ENCODE results near the gene FAM222A.

The FAM222A gene

DNA sequence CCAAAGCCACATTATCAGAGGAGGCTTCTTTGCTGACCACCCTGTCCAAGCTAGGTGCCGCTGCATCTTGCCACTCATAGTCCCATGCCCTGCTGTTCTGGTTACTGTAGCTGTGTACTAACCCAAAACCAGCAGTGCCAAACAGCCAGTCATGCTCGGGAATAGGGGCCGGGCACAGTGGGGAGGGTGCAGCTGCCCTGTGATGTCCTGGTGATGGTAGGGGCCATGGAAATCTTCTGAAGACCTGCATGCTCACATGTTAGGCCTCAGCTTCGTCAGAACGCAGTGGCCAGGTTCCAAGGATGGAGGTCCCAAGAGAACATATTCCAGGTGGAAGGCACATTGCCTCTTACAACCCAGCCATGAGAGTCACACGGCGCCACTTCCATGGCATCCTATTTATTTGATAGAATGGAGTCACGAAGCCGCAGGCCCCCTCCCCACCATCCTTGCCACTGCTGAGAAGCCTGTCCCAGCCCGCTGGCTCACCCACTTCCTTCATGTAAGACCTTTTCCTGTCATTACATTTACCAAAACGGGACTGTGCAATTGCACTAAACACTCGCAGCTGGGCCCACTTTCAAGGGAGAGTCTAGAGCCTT, 48.5 kb downstream of the FAM222A start:
- DNase-seq = no peak

DNA sequence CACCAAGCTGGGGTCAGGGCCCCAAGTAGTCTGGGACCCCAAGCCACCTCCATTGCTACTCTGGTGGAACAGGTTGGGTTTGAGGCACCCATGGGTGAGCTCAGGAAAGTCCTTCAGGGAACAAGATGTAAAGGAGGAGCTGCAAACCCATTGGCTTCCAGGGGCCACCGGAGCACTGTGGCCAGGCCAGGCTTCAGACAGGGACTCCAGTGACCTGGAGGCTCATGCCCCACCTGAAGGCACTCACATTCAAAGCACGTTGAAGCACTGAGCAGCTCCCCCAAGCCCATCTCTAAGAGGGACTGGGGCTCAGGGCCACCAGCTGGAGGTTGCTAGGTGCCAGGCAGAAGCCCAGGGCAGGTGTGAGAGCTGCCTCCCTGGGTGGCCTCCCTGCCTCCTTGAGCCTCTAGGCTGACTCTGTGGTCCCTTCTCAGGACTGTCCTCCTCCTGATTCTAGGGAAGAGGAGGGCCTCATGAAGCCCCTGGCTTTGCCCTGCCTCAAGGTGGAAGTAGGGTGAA, 49.1 kb downstream of the FAM222A start:
- no peak for DNase-seq

DNA sequence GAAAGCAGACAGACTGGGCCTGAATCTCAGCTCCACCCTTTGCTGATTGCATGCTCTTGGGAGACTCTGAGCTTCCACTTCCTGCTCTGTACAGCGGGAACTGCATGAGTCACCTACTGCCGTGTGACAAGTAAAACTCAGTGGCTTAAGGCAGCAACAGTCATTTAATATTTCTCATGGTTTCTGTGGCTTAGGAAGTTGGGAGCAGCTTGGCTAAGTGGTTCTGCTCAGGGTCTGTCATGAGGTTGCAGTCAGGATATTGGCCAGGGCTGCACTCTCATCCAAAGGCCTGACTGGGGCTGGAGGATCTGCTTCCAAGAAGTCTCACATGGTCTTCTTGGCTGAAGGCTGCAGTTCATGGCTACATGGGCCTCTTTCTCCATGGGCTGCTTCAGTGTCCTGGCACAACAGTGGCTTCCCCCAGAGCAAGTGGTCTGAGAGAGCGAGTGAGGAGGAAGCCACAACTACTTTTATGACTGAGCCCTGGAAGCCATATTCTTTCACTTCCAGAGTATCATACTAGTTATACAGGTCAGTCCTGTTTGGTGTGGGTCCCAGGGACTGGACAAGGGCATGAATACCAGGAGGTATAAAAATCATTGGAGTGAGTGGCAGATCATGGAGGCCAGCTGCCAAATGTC, 49.7 kb downstream of the FAM222A start:
- DNase-seq = peak in 1 of 2 donors; percentile 22

DNA sequence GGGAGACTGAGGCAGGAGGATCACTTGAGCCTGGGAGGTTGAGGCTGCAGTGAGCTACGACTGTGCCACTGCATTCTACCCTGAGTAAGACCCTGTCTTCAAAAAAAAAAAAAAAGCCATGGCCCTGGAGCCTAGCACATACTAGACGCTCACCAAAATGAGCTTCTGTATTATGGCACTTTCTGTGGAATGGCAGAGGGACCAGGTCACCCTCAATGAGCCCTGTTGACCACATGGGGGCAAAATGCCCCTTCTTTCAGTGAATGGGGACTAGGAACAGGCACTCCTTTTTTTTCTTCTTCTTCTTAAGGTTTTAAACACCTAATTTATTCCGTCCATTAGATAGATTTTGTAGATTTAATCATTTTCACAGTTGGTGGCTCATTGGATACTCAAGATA, 50.5 kb downstream of the FAM222A start:
- DNase-seq = no peak

DNA sequence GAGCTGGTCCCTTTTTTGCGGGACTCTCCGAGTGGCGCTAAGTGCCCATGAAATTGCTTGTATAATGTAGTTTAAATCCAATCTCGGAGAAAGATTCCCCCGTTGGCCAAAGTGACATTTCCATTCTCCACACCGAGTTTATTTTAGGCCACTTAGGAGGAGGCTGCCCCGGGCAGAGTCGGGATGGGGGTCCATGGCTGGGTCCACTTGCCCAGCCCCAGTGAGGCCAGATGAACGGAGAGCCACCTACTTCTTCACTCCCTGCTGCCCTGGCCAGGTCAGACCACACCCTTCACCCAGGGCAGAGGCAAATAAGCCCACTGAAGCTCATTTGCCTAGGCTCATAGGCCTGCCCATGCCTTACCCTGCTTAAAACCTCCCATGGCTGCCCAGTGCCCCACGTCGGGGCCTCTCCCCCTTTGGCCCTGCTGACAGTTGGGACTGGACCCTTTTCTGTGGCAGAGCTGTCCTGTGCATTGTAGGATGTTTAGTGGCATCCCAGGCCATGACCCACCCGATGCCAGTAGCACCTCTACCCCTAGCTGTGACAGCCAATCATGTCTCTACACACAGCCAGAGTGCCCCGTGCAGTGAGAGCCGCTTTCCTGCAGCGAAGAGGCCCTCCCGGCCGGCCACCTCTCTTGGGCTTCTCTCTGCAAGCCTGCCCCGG, 51.3 kb downstream of the FAM222A start:
- DNase-seq = no peak

DNA sequence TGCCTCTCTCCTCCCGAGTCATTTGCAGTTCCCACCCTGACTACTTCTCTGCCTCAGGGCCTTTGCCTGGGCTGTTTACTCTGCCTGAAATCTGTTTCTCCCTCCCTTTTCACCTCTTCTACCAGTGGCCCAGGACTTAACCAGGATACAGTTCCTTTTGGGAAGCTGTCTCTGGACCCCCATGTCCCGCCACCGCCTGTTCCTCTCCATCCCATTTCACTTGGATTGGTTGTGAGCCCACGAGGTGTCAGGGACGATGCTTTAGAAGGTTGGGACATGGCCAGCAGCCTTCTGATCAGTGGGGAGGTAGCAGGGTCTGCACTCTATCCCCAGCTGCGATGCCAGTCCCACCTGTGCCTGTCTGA, 51.8 kb downstream of the FAM222A start:
- no peak for DNase-seq

DNA sequence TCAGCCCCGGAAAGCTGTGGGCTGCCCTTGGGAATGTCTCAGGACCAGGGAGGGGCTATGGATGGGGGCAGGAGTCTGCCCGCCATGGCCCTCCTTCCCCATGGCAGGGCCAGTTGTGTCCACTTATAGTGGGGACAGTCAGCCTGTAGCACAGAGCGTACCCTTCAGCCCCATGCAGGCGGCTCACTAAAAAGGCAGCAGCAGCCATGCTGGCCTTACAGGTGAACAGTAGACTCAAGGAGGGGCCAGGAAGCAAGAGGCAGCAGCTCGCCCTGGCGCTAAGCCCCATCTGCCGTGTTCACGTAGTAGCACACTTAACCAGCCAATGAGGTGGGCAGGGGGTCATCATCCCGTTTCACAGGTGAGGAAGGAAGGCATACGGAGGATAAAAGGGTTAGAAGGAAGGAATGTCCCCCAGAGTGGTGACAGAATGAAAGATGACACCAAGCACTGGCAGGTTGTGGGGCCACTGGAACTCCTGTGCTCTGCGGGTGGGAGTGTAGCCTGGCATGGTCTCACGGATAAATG, 52.7 kb downstream of the FAM222A start:
- DNase-seq = no peak

DNA sequence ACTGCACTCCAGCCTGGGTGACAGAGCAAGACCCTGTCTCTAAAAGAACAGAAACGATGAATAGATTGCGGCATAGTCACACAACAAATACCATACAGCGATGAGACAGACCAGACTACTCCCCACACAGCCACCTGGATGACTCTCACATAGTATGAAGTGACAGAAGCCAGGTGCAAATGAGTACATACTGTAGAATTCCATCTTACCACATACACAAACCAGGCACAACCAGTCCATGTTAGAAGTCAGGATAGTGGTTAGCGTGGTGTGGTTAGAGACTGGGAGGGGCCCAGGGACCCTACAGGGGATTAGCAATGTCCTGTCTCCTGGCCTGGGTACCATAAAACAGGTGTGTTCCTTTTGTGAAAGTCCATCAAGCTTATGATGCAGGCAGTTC, 53.8 kb downstream of the FAM222A start:
- DNase-seq = no peak

DNA sequence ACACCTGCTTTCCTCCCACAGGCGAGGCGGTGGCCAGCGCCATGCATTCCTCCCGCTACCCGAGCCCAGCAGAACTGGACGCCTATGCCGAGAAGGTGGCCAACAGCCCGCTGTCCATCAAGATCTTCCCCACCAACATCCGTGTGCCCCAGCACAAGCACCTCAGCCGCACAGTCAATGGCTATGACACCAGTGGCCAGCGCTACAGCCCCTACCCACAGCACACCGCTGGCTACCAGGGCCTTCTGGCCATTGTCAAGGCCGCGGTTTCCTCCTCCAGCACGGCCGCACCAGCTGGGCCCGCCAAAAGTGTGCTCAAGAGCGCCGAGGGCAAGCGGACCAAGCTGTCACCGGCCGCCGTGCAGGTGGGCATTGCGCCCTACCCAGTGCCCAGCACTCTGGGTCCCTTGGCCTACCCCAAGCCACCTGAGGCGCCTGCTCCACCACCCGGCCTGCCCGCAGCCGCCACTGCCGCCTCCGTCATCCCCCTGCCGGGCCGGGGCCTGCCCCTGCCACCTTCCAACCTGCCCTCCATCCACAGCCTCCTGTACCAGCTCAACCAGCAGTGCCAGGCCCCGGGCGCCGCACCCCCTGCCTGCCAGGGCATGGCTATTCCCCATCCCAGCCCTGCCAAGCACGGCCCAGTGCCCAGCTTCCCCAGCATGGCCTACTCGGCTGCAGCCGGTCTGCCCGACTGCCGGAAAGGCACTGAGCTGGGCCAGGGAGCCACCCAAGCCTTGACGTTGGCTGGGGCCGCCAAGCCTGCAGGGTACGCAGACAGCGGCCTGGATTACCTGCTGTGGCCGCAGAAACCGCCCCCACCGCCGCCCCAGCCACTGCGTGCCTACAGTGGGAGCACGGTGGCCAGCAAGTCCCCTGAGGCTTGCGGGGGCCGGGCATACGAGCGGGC, 54.6 kb downstream of the FAM222A start:
- no peak for DNase-seq

DNA sequence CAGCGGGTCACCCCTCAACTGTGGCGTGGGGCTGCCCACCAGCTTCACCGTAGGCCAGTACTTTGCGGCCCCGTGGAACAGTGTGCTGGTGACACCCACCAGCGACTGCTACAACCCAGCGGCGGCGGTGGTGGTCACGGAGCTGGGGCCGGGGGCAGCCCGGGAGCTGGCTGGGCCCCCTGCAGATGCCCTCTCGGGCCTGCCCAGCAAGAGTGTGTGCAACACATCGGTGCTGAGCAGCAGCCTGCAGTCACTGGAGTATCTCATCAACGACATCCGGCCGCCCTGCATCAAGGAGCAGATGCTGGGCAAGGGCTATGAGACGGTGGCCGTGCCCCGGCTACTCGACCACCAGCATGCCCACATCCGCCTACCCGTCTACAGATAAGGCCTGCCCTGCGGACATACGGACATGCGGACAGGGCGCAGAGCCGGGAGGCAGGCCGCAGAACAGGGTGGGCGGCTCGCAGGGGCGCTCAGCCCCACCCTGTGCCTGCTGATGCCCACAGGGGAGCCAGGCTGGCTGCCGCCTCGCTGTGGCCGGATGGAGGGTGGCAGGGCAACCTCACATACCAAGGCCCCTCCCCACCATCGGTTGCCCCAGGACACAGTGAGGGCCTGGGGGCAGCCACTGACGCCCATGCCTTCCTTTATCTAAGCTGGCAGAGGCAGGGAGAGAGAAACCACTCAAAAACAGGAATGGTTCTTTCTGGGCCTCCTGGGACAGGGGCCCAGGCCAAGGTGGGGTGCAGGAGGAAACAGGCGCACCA, 55.5 kb downstream of the FAM222A start:
- no peak for DNase-seq

DNA sequence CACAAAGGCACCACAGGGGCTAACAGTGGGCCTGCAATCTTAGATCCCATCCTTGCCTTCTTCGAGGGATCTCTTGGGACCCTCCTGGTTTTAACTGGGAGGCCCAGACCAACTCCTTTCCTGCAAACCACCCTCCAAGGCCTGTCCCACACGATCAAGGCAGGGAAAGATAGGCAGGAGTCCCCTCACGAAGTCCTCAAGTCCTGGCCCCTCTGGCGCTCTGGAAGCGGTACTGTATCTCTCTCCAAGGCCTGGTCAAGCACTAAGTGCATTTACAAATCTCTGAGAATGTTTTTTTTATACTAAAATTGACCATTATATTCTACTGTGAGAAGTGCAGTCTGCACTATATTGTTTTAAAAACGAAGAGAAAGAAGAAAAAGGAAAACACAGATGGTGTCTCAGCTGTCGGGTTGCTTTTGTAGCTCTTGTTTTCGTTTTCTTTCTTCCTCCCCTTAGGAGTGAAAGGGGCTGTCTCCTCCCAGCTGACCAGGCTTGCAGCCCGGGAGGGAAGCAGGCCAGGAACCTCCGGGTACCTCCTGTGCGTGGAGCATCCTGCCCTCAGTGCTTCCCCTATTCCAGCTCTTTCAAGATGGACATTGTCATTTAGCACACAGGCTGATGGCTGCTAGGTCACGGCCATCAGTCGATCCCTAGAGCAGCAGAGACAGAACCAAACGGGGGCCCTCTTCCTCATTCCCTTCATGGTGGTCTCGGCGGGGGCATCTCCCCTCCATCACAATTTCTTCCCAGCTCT, 56.7 kb downstream of the FAM222A start:
- no peak for DNase-seq

DNA sequence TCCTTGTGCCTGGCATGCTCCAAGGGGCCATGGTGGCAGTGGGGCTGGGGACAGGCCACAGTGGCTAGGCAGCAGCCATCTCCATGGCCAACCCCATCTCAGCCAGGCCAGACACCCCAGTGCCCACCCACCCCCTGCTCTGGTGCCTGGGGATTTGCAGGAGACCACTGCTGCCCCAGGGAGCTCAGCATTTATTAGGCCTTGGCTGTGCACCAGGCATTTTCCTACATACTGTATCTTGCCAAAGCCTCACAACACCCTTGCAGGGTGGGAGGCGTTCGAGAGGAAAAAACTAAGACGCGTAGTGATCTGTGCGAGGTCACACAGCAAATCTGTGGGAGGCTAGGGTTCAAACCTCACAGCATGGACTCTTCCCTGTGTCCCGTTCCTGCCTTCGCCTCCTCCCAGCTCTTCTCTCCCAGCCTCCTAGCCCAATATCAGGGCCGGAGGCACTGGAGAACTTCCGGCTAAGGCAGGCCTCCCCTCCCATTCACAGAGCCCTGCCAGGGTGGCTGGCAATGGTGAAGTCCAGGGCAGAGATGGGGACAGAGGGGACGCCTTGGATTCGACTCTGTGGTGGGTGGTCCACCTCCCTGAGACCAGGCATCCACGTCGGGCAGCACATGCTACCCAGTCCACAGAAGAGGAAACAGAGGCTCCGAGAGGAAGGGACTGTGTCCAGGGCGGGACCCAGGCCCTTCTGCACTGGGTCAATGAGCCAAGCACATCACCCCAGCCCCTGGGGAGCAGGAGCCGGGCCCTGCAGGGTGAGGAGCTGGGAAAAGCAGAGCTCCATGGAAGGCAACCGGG, 57.4 kb downstream of the FAM222A start:
- DNase-seq = no peak

DNA sequence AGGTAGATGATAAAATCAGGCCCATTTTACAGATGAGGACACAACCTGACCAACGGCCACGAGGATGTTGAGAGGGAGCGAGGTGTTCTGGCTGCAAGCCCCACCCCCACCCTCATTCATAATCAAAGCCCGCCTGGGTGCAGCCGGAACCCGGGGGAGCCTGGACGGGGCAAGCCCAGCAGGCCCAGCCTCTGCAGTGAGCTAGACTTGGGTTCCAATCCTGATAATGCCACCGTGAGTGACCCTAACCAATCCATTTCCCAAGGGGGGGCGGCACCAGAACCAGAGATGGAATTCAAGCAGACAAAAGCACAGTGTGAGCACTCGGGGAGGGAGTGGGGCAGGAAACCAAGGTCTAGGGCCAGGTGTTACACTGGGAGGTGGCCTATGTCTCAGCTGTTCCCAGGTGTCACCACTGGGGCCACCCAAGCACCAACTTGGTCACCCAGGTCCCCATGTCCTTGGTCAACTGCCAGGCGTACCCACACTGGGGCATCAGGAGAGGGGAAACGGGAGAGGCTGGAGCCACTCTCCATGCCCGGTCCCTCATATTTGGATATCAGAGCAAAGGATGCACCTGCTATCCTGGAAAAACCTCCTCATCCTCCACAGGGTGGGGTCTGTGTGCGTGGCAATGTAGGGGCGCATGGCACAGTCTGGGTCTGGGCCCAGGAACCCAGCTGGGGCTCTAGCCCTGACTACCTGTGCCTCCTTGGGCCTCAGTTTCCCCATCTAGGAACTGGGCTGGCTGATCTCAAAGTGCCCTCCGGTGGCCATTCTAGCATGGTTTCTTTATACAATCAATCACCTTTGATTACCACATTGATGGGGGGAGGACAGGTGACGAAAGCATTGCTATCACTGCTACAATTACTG, 58.4 kb downstream of the FAM222A start:
- no peak for DNase-seq

DNA sequence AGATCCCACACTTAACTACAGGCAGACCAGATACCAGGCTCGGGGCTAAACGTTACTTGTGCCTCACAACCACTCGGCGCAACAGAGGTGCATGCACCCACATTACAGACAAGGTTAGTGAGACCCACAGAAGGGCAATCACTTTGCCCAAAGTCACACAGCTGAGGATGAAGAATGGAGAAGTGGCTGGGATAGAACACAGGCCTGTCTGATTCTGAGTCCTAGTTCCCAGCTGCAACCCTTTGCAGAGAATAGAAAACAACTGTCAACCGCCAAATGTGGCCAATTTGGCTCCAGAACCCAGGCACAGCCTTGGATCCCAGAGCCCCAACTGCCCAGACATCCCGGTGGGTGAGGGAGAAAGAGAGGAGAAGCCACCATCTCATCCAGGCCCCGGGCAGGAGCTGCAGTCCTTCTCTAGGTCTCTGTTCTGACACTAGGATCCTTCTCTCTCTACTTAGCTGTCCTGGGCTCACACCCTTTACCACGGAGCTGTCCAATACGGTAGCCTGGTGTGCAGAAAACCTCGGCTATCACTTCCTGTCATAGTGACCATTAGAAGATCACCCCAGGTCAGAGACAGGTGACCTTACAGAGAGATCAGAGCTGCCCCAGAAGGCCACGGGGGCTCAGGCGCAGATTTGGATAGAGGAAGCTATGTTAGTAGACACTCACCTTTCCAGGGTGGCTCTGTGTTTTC, 59.1 kb downstream of the FAM222A start:
- DNase-seq = no peak

DNA sequence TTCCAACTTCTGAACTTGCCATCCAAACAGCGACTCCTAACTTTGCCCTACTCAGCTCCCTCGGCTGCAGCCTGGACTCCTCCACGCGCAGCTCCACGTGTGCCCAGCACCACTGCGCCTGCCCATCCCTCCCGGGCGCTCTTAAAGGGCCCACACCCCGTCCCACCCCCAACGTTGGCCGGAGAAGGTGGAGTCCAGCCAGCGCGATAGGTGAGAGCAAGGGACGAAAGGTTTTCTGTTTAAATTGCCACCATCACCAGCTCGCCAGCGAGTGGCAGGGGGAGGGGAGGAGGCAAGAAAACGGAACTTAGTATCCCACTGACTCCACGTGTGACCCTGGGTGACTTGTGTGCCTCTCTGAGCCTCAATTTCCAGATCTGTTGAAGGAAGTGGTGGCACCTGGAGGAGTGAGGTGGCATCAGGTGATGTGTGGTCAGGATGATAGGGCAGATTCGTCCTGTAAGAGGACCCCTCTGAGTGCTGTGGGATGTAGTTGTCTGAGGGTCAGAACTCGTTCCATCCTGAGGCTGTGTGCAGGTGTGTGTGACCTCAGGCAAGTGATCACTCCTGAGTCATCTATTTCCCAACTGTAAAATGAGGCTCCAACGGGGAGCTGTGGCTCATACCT, 59.9 kb downstream of the FAM222A start:
- no peak for DNase-seq

DNA sequence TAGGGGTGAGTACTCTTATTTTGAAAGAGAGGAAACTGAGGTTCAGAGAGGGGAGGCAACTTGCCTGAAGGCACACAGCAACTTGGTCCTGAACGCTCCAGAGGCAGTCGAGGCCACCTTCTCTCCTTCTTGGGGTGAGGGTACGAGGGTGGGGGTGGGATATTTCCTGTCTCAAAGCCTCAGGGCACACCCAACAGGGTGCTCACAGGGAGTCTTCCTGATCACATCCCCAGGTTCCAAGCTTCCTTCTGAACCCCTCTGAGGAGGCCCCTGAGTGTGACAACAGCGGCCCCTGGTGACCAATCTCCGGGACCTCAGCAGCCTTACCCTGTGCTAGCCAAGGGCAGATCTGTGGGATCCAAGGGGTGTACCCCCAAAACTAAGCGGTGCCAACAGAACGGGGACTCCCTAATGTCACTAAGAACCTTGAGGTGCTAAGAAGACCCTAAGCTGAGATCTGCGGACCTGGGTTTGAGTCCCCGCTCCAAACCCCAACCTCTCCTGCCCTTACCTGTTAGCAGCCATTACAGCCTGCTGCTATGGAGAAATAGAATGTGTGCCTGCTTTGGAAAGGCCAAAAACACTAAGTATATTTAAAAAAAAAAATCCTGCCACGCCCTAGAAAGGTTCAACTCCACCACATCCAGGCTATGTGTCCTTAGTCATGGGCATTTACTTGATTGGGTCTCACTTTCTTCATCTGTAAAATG, 61.7 kb downstream of the FAM222A start:
- peak; percentile 13 to 43 for DNase-seq

DNA sequence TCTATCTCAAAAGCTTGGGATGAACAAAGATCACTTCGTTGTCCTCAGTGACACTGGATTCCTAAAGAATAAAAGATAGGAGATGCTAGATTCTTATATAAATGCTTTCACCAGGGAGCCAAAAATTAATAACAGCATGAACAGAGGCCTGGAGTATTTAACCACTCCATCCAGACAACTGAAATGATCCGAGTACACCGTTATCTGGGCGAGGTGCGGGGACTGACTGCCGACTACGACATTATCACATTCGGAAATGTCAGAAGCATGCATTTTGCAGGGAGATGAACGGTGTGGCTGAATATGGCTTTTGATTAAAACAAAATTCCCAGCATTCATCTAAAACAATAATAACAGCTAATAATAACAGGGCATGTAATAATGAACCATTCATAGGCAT, 63.0 kb downstream of the FAM222A start:
- no peak for DNase-seq

DNA sequence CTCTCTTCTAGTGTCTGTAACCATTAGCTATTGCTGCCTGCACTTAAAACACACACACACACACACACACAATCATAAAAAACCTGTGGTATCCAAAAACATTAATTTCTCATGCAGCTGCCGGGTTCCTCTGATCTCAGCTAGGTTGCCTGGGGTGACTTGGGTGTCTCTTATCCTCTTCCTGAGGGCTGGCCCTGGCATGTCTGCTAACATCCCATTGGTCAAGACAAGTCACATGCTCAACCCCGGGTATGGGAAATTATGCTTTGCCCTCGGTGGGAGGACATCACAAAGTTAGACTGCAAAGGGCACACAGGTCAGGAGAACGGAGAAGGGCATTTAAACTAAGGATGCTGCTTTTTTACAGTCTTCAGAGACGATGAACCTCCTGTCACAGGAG, 63.9 kb downstream of the FAM222A start:
- DNase-seq = no peak
